Mesothelial cell of epicardium (in vitro differentiated cells): ENCODE measurements around the gene SDK1. TPM values are rescaled to one million over a fixed set of nuclear protein-coding genes. Genes with fewer than 3 reads are reported as not detected.

Experiments used
- DNase-seq, 2 experiments: peaks; one replicate each; pipeline ENCODE4 v3.0.0; 2021; ENCODE audit warnings: low spot score in 2 of 2; ENCODE audit not compliant: unreplicated experiment in 2 of 2
- H3K27ac Mint-ChIP-seq: 2 replicates; pipeline ENCODE4 v1.8.0; 2021; ENCODE audit warnings: mixed read lengths
- H3K27me3 Mint-ChIP-seq: 2 replicates; pipeline ENCODE4 v1.8.0; 2021; ENCODE audit warnings: low read depth, mixed read lengths
- H3K36me3 Mint-ChIP-seq: 2 replicates; pipeline ENCODE4 v1.8.0; 2021; ENCODE audit warnings: mixed read lengths
- H3K4me1 Mint-ChIP-seq: 2 replicates; pipeline ENCODE4 v1.8.0; 2021; ENCODE audit warnings: mixed read lengths
- H3K4me3 Mint-ChIP-seq: 2 replicates; pipeline ENCODE4 v1.8.0; 2021; ENCODE audit warnings: mild to moderate bottlenecking, moderate library complexity, mixed read lengths
- H3K9me3 Mint-ChIP-seq: 2 replicates; pipeline ENCODE4 v1.8.0; 2021; ENCODE audit warnings: mixed read lengths
- total RNA-seq: library from RNA; stranded (reverse); gene quantifications from 3 replicates; pipeline ENCODE4 v1.2.1, GENCODE V29; 2021
- TF ChIP-seq, protein P1 (sequence below): fragments of 200-600 bp; sonication (generic); IDR thresholded peaks from one replicate; pipeline ENCODE4 v1.5.0; 2021; ENCODE audit warnings: antibody characterized with exemption; ENCODE audit not compliant: unreplicated experiment

Gene SDK1
- total RNA-seq, 1 donor from 2014 or later, result 12.8 TPM

DNA sequence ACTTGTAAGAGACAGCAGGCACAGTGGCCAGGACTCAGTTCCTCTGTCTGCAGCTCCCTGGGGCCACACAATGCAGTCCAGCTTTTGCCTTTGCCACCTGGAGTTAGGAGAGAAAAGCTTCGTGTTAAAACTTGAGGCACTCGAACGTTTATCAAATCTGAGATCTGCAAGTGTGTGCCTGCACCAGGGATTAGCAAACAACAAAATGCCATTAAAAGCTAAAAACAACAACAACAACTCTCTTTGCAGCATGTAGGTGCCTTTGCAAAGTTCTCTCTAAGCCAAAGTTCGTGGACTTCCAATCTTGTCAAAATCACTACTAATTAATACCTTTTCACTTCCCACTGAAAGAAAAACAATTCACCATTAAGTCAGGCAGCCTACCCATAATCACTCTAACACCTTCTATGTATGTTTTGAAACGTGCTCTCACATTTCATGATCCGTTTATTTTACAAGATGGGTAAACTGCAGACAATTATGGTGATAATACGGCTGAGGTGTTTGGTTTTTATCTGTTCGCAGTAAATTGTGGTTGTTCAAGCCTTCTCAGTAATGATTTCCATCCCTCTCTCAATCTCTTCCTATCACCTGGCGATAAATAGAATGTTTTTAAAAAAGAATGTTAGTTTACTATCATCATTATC is 36.2 kb upstream of the SDK1 start:
- no peaks in the 10 kb centered on the region for H3K36me3 Mint-ChIP-seq
- TF ChIP-seq, protein P1, sequence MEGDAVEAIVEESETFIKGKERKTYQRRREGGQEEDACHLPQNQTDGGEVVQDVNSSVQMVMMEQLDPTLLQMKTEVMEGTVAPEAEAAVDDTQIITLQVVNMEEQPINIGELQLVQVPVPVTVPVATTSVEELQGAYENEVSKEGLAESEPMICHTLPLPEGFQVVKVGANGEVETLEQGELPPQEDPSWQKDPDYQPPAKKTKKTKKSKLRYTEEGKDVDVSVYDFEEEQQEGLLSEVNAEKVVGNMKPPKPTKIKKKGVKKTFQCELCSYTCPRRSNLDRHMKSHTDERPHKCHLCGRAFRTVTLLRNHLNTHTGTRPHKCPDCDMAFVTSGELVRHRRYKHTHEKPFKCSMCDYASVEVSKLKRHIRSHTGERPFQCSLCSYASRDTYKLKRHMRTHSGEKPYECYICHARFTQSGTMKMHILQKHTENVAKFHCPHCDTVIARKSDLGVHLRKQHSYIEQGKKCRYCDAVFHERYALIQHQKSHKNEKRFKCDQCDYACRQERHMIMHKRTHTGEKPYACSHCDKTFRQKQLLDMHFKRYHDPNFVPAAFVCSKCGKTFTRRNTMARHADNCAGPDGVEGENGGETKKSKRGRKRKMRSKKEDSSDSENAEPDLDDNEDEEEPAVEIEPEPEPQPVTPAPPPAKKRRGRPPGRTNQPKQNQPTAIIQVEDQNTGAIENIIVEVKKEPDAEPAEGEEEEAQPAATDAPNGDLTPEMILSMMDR, result no peak
- no peak overlapping the region for H3K27ac Mint-ChIP-seq
- H3K4me1 Mint-ChIP-seq, result peaks cover 36% of the 10 kb centered on the region
- no peaks in the 10 kb centered on the region for H3K9me3 Mint-ChIP-seq
- H3K4me3 Mint-ChIP-seq, result no peak overlapping the region
- H3K27me3 Mint-ChIP-seq, result no peaks in the 10 kb centered on the region
- no peak for DNase-seq

DNA sequence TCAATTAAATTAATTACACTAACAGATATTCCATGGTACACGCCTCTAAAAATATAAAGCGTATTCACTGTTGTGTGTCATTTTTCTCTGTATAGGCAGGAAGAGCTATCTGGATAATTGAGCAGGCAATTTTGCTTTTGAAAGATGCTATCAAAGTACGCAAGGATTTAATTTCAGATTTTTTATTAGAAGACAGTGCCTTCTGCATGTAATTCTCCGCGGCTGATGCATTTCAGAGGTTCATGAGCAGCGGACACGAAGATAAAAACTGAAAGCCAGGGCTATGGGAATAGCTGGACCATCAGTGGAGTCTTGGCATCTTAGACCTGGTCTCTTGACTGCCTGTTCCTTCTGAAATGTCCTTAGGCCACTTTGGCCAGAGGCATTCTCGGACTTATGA is 35.7 kb upstream of the SDK1 start:
- Mint-ChIP-seq H3K27ac (no peak overlapping the region), H3K27me3 (no peaks in the 10 kb centered on the region), H3K4me1 (peaks cover 30% of the 10 kb centered on the region), H3K36me3 (no peaks in the 10 kb centered on the region), H3K4me3 (no peak overlapping the region), H3K9me3 (no peaks in the 10 kb centered on the region)
- no peak for DNase-seq
- TF ChIP-seq, protein P1, result no peak

DNA sequence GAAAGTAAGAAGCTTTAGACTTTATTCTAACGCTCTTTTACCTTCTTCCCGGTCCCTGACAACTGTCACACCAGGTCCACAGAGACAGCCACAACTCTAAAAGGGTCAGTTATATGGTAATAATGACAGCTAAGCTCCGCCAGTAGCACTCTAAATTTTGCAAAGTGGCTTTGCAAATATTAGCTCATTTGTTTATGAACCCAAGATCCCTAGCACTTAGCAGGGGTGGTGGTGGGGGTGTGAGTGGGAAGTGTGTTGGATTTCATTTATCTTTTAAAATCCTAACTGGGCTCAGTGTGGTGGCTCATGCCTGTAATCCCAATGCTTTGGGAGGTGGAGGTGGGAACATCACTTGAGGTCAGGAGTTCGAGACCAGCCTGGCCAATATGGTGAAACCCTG is 34.8 kb upstream of the SDK1 start:
- TF ChIP-seq, protein P1, result no peak
- Mint-ChIP-seq H3K36me3 (no peaks in the 10 kb centered on the region), H3K27me3 (no peaks in the 10 kb centered on the region), H3K4me3 (no peak overlapping the region), H3K4me1 (peaks cover 22% of the 10 kb centered on the region), H3K27ac (no peak overlapping the region), H3K9me3 (no peaks in the 10 kb centered on the region)
- no peak for DNase-seq

DNA sequence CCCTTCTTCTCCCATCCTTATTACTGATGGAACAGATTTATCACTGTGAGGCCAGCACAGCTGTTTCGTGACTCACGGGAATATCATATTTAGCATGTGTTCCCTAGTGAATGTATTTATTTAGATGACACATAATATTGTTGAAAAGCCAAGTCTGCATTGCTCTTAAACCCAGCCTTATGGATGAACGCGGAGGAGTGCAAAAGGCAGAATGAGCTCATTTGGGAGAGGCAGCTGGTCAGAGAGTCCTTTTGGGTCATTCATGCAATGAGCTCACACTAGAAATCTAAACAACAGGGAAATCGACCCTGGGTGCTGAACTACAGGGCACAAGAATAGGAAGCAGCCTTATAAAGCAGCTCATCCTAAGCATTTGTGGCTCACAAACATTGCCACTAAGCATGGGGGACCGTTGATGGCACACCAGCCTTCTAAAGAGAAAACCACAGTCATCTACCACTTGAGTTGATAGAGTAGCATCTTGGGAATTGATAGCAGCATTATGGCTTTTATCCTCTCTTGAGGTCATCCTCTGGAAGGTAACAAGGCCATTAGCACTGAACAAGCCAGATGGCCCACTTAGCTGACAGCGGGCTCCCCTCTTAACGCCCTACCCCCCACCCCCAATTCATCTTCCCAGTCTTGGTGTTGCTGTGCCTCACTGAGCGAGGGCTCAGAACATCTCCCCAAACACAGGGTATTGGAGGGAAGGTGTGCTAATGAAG is 32.9 kb upstream of the SDK1 start:
- Mint-ChIP-seq H3K4me3 (no peak overlapping the region), H3K27me3 (no peaks in the 10 kb centered on the region), H3K4me1 (peaks cover 14% of the 10 kb centered on the region), H3K9me3 (no peaks in the 10 kb centered on the region), H3K36me3 (no peaks in the 10 kb centered on the region), H3K27ac (no peak overlapping the region)
- TF ChIP-seq, protein P1, result no peak
- no peak for DNase-seq

DNA sequence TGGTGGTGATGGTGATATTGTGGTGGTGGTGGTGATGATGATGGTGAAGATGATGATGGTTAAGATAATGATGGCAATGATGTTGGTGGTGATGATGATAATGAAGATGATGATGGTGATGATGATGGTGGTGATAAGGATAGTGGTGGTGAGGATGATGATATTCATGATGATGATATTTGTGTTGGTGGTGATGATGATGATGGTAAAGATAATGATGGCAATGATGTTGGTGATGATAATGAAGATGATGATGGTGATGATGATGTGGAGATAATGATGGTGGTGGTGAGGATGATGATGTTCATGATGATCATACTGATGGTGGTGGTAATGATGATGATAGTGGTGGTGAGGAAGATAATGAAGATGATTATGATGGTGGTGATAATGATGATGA is 30.7 kb upstream of the SDK1 start:
- TF ChIP-seq, protein P1, result no peak
- no peak overlapping the region for H3K4me3 Mint-ChIP-seq
- no peak overlapping the region for H3K27ac Mint-ChIP-seq
- H3K4me1 Mint-ChIP-seq, result peaks cover 5% of the 10 kb centered on the region
- no peaks in the 10 kb centered on the region for H3K36me3 Mint-ChIP-seq
- no peaks in the 10 kb centered on the region for H3K27me3 Mint-ChIP-seq
- H3K9me3 Mint-ChIP-seq, result no peaks in the 10 kb centered on the region
- DNase-seq, result no peak
